ENCODE measurements around the gene POLR3F.
"Not testable (repeated sequence)": the region's sequence is repeated elsewhere in the genome, so short reads cannot be mapped to it uniquely, and the experiment has no call there.

Gene POLR3F, protein sequence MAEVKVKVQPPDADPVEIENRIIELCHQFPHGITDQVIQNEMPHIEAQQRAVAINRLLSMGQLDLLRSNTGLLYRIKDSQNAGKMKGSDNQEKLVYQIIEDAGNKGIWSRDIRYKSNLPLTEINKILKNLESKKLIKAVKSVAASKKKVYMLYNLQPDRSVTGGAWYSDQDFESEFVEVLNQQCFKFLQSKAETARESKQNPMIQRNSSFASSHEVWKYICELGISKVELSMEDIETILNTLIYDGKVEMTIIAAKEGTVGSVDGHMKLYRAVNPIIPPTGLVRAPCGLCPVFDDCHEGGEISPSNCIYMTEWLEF

DNA sequence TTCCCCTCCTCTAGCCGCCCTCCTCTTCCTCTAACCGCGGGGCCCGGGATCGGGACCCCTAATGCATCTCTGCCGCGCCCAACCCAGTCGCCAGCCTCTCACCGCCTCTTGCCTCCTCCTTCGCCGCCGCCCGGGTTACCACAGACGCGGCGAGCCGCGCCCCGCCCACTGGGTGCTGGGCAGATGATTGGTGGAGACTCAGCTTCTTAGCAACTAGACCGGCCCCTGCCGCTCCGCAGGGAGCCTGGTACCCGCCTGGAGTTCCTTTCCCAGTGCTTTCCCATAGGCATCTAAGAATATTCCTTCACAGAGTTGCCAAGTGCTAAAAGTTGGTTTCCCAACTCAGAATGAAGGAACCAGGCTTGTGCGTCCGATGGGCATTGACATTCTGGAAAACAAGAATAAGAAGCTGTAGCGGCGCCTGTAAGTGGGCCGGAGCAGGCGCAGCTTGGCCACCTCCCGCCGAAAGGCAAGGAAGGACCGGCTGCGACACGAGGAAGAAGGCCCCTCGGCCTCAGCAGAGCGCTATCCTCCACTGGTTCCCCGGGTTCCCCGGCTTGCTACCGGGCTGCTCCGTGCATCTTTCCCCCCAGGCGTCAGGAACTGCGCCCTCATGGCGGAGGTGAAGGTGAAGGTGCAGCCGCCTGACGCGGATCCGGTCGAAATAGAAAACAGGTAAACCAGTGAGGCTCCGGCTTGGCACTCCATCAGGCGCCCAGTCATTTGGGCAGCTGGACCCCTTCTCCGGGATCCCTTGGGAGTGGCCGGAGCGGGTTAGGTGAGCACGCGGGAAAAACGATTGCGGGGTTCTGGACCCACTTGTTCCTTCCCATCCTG is at the start of gene POLR3F, which contains the start of gene DZANK1:
Gene POLR3F (plus strand): TSS at position 497 of the 837 bp plus-strand sequence. CDS start 117 bp downstream, at position 614.
Gene DZANK1 (minus strand): TSS at position 137 of the 837 bp plus-strand sequence. CDS start 1,672 bp downstream, outside the sequence.
- peak; percentile 87 for DNase-seq (ENCODE audit: low read depth)

DNA sequence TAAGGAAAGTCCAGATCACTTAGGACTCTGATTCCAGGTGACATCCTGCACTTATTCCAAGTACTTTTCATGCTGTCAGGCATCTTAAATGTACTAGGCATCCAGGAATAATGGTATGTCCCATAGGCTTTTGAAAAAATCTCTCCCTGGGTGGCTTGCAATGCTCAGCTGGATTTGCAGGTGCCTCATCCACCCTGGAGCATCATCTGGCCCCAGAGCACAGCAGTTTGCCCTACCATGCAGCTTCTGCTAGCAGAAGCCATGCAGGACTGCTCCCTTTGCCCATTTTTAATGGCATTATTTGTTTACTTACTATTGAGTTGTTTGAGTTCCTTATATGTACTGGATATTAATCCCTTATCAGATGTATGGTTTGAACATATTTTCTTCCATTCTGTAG is 45.6 kb upstream of the POLR3F start:
- no peak for DNase-seq (ENCODE audit: low read depth)

DNA sequence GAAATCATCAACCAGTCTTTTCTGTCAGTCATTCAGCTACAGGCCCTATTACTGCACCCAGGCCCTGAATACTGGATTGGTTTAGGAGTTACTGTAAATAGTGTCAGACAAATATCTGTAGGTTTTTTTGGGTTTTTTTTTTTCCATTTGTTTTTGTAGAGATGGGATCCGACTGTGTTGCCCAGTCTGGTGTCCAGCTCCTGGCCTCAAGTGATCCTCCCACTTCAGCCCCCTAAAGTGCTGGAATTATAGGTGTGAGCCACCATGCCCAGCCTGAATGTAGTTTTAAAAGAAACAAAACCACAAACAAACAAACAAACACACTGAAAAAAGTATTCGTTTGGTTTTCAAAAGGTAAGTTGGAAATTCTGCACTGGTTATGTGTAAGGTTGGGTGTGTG is 40.0 kb upstream of the POLR3F start:
- no peak for DNase-seq (ENCODE audit: low read depth)

DNA sequence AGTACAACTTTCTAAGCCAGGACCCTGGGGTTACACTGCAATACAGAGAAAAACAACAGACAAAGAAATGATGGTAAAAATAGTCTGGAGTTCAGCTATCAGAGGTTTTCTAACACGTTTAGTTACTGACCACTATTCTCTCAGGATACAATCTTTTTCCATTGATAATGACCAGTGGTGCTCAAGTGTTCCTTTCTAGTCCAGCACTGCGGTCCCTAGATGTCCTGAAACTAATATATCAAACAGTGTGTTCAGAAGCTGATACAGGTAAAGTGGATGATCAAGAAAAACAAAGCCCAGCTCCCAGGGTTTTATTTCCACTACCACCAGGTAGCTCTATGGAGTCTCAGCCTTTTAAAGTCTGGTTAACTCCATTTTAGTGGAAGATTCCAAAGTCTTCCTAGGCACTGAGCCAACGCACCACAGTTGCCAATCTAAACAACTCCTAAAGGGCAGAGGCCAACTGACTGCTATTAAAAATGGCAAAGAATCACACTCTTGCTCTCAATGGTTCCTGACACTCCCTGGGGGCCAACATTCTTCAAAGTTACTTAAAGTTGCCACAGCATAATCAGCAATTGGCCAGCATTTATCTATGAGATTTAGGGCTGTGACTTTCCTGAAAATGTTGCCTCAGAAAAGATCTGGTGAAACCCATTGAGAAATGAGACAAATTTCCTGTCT is 38.6 kb upstream of the POLR3F start:
- no peak for DNase-seq (ENCODE audit: low read depth)

DNA sequence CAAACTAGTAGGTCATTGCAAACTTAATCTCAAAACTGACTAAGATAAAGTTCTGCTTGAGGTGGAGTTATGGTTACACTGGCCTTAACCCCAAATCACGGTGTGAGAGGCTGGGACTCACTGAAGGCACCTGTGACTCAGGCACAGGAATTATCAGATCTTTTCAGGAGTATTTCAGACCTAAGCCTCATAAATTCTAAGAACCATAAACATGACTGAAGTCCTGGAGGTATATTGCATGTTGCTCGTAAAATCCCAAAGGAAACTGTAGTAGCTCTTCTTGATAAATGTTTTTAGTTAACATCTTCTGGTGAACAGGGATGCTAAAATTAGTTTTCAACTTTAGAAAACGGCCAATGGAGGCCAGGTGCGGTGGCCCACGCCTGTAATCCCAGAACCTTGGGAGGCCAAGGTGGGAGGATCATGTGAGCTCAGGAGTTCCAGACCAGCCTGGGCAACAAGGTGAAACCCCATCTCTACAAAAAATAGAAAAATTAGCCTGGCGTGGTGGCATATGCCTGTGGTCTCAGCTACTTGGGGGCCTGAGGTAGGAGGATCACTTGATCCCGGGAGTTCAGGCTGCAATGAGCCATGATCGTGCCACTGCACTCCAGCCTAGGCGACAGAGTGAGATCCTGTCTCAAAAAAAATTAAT is 36.9 kb upstream of the POLR3F start:
- no peak for DNase-seq (ENCODE audit: low read depth)

DNA sequence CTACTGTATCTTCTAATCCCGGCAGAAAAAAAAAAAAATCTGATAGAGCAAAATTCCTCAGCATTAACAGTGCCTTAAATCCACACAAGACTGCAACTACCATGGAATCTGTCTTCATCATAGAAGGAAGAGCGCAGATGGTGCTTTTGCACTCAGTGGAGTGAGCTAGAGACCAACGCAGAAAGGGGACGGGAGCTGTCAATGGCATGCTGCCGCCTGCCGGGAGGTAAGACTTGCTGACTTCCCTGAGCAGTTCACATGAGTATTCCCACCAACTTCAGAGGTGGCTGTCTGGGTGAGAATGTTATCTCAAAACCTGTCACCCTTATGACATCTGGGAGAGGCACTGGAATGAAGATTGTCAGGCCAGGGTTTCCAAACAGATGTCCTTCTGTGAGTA is 36.0 kb upstream of the POLR3F start:
- DNase-seq (ENCODE audit: low read depth), result no peak

DNA sequence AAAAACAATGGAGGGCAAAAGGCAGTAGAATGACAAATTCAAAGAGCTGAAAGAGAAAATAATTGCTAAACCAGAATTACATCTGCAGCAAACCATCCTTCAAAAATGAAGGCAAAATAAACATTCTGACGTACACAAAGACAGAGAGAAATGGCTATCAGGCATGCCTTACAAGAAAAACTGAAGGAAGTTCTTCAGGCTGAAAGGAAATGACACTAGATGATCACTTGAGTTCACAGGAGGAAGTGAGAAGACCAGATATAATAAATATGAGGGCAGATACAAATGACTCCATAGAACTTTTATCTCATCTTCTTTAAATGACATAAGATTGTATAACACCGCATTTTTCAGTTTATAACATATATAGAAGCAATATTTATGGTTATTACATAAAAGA is 30.3 kb upstream of the POLR3F start:
- no peak for DNase-seq (ENCODE audit: low read depth)

DNA sequence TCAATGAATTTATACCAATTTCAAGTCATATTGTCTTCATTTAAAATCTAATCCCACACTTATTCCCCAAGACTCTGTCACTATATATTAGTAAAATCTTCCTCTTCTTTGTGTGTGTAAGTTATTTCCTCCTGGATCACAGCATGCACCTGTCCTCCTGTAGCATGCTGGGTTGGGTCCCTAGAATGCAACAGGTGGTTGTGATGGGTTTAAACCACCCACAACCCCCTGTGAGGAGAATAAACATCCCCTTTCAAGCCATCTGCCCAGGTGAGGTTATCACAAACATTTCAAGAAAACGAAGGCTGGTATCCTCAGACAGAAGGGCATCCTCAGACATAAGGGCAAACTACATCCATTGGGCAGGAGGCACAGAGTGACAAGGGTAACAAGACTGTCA is 26.8 kb upstream of the POLR3F start:
- DNase-seq (ENCODE audit: low read depth), result no peak

DNA sequence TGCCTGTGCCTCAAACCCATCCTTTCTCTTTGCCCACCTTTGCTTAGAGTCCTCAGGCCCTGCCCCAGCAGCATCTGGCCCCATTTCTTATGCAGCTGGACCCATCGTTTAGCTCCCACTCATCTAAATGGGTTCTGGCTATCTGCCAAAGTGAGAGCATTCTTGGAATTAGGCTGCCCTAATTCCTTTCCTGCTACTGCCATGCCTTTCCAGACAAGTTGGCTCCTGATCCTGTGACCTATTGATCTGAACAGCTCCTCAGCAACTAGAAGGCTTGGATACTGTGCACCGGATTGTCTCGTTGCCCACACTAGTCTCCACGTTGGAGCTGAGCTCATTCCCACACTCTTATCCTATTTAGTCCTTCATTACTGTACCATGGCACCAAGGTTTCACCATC is 23.3 kb upstream of the POLR3F start:
- DNase-seq (ENCODE audit: low read depth), result no peak

DNA sequence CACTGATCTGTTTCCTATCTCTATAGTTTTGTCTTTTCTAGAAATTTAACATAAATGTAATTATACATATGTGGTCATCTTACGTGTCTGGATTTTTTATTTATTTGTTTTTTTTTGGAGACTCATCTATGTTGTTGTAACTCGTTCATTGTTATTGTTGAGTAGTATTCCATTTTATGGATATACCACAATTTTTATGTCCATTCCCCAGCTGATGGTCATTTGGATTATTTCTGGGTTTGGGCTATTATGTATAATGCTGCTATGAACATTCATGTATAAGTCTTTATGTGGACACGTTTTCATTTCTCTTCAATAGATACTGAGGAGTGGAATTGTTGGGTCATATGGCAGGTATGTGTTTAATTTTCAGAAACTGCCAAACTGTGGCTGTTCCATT is 10.6 kb upstream of the POLR3F start:
- DNase-seq (ENCODE audit: low read depth), result no peak

DNA sequence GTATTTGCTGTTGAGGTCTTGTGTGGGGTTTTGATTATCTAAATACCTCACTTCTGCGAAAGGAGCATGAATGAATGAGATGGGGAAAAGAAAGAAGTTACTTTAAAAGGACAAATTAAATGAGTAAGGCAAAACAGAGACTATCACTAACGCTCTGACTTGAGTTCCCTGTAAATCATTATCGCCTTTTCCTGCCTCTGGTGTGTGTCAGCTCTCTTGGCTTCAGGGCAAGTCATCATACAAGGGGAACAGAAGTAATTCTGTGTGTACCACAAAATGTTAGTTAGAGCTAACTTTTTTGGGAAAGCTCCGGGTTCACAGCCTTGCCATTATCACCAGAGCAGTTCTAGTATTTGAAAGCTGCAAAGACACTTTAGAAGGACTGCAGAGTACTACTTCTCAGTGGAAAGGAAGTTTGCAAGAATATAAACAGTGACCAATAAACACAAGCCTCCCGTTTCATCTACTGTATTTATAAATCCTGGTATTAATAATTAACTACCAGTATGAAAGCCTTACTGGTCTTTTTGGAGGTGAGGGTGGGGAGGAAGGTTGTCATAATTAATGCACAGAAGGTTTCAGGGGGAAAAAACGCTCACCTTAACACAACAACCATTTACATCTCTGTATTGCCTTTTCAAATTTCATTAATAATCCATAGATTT is 1.5 kb upstream of the POLR3F start:
- DNase-seq (ENCODE audit: low read depth), result no peak

DNA sequence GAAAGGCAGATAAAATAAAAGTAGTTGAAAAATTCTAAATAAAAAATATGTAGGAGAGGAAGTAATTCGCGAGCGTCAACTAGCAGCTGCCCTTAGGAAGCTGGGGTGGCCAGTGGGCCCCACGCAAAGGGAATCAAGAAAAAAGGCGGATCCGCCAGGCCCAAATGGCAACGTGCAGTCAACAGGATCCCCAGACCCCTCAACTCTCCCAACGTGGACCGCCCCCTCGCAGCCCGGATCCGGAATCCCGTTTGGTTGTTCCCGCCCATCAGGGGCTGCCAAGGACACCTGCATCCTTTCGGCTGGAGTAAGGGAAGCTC is 656 bp upstream of the POLR3F start:
- DNase-seq (ENCODE audit: low read depth), result no peak

DNA sequence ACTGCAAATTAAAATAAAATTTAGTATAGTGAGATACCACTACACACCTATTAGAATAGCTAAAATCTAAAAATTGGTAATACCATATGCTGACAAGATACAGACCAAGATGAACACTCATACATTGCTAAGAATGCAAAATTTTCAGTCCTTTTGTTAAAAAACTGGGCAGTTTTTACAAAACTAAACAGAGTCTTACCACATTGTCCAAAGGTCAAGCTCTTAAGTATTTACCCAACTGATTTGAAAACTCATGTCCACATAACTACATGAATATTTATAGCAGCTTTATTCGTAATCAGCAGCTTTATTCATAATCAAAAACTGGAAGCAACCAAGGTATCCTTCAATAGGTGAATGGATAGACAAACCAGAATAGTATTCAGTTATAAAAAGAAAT is 10.0 kb downstream of the POLR3F start:
- DNase-seq (ENCODE audit: low read depth), result no peak

DNA sequence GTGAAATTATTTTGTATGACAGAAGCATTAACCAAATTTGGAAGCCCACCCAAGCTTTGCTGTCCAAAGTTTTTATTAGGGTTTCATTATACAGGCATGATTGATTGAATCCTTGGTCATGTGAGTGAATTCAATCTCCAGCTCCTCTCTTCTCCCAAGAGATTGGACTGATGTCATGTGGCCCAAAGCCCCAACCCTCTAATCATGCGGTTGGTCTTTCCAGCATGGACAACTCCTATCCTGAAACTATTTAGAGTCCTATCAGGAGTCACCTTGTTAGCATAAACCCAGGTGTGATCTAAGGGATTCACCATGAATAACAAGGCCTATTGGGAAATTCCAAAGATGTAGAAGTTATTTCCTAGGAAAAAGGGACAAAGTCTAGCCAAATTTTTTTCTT is 10.6 kb downstream of the POLR3F start:
- no peak for DNase-seq (ENCODE audit: low read depth)

DNA sequence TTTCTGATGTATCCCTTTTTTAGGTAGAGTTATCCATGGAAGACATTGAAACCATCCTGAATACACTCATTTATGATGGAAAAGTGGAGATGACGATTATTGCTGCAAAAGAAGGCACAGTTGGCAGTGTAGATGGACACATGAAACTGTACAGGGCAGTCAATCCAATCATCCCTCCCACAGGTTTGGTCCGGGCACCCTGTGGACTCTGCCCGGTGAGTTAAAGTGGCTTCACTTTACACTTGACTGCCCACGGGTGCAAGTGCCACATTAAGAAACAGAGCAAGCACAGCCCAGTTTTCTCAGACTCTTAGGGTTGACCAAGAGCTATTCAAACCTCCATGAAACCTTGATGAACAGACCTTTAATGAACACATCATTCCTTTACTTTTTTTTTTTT is 14.4 kb downstream of the POLR3F start:
- DNase-seq (ENCODE audit: low read depth), result no peak

DNA sequence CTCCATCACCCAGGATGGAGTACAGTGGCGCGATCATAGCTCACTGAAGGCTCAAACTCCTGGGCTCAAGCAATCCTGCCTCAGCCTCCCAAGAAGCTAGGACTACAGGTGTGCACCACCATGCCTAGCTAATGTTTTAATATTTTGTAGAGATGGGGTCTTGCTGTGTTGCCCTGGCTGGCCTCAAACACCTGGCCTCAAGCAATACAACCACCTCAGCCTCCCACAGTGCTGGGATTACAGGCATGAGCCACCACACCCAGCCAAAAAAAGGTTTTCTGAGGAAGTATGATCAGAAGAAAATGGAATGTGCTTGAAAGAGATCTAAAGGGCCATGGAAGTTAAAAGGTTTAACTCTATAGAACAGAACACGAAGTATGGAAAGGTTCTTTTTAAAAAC is 21.1 kb downstream of the POLR3F start:
- no peak for DNase-seq (ENCODE audit: low read depth)

DNA sequence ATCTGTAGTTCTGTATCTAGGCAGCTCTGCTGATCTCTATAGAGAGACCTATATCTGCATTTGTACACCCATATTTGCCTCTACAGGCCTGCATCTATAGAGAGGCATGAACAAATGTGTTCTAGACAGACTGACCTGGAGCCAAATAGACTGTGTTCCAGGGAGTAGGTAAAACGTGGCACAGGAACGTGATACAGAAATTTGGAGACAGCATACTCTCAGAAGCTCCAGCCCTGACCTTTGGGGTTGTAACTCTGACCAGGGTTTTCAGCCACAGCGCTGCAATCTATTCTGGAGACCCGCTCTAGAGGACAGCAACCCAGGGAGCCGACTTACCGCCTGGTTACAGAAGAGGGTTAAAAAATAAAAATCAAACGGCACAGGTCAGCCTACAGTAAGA is 28.9 kb downstream of the POLR3F start:
- DNase-seq (ENCODE audit: low read depth), result no peak

DNA sequence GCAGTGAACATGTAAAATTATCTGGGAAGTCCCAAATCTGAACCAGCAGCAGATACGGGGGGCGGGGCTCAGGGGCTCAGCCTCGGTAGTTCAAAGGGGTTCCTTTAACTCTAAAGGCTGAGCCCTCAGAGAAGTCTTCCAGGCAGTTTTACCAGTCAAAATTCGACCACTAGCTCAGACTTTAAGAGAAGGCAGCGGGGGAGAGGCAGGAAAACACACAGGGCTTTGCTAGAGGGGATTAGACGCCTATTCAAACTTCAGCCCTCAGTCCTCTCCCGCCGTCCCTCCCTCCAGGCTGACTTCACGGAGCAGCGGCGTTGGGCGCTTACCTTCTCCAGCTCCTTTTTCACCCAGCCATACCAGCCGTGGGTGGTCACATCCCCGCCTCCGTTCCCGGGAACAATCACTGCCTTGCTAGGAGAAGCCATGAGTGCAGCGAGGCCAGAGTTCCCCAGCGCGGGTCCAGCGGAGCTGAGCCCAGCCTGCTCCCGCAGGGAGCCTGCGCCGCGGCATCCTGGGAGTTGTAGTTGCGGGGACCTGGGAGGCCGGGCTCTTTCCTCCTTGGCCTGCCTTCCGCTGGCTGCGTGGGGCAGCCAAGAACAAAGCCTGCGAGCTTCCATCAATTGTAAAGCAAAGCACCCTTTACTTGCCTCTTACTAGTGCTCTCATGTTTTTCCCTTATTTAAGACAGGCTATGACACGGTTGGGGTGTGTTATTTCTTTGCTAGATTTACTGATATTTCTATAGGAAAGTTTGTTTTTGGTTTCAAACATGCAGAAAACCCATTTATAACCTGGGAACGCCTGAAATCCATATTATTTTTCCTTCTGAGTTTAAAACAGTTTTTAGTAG is 29.8 kb downstream of the POLR3F start, which contains the start of gene RBBP9:
Gene RBBP9 (minus strand): TSS at position 486 of the 853 bp plus-strand sequence. CDS start 58 bp downstream, at position 428.
- peak; percentile 53 for DNase-seq (ENCODE audit: low read depth)

DNA sequence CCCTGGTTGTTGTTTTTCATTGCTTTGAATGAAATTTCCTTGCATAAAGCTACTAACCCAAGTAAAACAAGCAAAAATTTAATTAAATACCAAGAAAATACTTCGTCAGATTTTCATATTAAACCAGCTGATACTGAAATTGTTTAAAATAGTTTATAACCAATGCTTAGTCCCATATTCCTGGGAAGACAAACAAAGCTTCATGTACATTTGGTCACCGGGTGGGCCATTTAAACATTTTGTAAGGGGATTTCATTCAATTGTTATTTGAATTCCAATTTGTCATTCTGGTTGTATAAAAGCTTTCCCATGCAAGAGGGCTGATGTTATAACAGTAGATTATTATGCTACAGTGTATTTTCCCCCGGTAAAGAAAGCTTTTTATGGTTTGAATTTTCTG is 30.4 kb downstream of the POLR3F start:
- DNase-seq (ENCODE audit: low read depth), result no peak

DNA sequence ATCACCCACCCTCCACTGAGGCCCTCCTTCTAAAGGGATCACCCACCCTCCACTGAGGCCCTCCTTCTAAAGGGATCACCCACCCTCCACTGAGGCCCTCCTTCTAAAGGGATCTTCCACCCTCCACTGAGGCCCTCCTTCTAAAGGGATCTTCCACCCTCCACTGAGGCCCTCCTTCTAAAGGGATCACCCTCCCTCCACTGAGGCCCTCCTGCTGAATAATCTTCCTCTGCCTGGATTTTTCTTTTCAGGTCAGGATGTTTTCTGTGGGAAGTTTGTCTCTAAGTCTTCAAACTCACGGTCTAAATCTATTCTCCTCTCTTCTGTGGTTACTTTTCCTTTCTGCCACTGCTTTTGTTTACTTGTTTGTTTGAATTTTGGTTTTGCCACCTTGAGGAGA is 34.5 kb downstream of the POLR3F start:
- not testable (repeated sequence) for DNase-seq (ENCODE audit: low read depth)
